Measurements from ENCODE around the gene CRYGN.

Gene CRYGN

GRCh38 chr7:151389096-151389767 lies 50.7 kb downstream of the CRYGN start:
- DNase-seq (ENCODE audit: insufficient read length, low spot score) (no peak), FAIRE-seq (no peak)
- no peak for TF ChIP-seq CTCF (IDR thresholded peaks at IDR 0.05; ENCODE audit: insufficient read depth, missing control alignments)

- no peak for FAIRE-seq
- no peak for DNase-seq (ENCODE audit: insufficient read length, low spot score)
Measured at GRCh38 chr7:151388430-151388829, 51.5 kb downstream of the CRYGN start.

DNA sequence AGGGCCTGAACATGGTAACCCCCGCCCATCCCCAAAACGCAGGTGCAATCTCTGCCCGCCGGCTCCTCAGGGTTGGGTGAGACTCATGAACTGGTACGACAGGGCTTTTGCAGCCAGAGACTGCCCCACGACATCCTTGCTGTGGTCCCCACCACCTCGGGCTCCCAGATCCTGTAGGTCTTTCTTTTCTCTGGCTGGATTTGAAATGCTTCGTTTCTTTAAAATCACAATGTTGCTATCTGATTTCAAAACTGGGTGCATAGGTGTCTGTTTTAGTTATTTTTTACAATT lies 52.0 kb downstream of the CRYGN start:
- no peak for FAIRE-seq
- no peak for DNase-seq (ENCODE audit: insufficient read length, low spot score)
- TF ChIP-seq CTCF (IDR thresholded peaks at IDR 0.05; ENCODE audit: insufficient read depth, missing control alignments) = no peak

More at GRCh38 chr7:151388430-151388829, 51.5 kb downstream of the CRYGN start:
- no peak for TF ChIP-seq CTCF (IDR thresholded peaks at IDR 0.05; ENCODE audit: insufficient read depth, missing control alignments)

- FAIRE-seq (no peak), DNase-seq (ENCODE audit: insufficient read length, low spot score) (no peak)
- TF ChIP-seq CTCF (IDR thresholded peaks at IDR 0.05; ENCODE audit: insufficient read depth, missing control alignments) = no peak
Measured at GRCh38 chr7:151387161-151388006, 52.6 kb downstream of the CRYGN start.

DNA sequence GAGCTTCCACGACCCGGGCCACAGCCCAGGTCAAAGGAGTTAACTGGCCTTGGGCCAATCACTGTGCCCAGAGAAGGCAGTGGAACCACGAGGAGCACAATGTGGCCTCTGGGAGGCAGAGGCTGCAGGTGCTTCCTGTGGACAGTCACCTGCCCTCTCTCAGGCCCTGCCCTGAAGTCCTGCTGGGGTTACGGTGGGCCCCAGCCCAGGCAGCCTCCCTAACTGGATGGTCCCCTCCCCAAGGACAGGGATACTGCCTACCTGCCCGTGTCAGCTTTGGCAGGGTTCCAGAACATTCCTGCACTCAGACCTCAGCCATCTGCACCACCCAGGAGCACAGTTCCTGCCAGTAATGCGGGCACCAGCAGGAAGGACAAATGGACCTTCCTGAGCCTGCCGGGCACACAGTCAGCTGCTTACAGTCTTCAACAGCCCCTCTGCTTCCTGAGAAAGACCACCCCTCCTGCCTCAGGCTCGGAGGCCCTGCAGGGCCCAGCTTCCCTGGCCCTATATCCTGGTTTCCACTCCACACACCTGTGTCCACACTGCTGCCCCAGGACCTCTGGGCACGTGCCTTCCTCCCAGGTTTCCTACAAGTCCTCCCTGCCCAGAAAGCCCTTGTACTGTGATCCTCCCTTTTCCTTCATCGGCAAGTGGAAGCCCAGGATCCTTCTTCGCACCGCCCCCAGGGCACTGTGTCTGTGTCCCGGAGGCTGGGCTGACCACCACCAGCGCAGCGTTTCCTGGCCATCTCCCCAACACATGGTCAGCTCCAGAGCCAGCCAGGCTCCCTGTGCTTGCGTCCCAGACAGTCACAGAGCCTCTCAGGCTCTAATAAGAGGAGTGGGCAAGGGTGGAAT lies 53.4 kb downstream of the CRYGN start:
- no peak for TF ChIP-seq CTCF (IDR thresholded peaks at IDR 0.05; ENCODE audit: insufficient read depth, missing control alignments)
- DNase-seq (ENCODE audit: insufficient read length, low spot score) = no peak
- FAIRE-seq = no peak

- no peak for TF ChIP-seq CTCF (IDR thresholded peaks at IDR 0.05; ENCODE audit: insufficient read depth, missing control alignments)
- DNase-seq (ENCODE audit: insufficient read length, low spot score) = no peak
- no peak for FAIRE-seq
Measured at GRCh38 chr7:151385626-151386300, 54.2 kb downstream of the CRYGN start.

Measured in D721Med (cell line).